GM19023 (cell line): ENCODE results near the gene LDLRAD4.

Experiments used
- ATAC-seq: cut with Tn5 transposase; IDR thresholded peaks from one replicate; pipeline ENCODE4 v1.9.1; 2021; ENCODE audit warnings: mild to moderate bottlenecking, moderate library complexity; ENCODE audit not compliant: unreplicated experiment

LDLRAD4 gene

GRCh38 chr18:13524811-13525210, 306.3 kb downstream of the LDLRAD4 start:
- no peak for ATAC-seq

GRCh38 chr18:13525381-13526029, 306.9 kb downstream of the LDLRAD4 start:
- no peak for ATAC-seq

DNA sequence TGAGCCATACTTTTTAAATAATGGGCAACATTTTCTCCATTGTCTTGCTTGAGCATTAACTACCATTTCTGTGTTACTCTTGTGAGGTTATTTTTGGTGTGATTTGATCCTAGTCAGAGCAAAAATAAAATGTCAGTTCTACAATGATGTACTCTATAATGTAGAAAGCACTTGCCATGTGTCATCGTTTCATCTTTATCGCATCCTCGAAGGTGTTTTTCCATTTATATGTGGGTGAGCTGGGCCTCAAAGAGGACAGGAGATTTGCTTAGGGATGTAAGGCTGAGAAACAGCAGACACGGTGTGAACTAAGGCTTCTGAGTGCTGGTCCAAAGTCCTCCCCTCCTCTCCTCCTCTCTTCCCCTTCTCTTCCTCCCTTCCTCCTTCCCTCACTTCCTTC, 308.0 kb downstream of the LDLRAD4 start:
- no peak for ATAC-seq

- no peak for ATAC-seq
Observed at GRCh38 chr18:13527256-13527655, 308.7 kb downstream of the LDLRAD4 start.

DNA sequence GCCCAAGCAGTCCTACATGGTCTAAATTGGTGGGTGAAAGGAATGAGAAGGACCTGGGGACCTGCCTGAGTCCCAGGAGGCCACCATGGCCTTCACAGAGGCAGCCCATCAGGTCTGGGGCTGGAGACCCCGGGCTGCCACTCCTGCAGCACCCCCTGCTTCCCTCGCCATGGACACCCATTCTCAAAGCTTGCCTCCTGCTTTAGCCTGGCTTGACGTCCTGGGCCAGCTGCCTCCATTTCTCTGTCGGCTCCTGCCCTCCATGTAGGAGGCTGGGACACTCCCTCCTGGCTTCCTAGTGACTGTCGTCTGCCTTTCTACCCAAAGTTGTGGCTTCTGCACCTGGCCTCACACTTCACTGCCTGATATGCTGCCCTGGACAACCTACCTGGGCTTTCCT, 309.2 kb downstream of the LDLRAD4 start:
- no peak for ATAC-seq

DNA sequence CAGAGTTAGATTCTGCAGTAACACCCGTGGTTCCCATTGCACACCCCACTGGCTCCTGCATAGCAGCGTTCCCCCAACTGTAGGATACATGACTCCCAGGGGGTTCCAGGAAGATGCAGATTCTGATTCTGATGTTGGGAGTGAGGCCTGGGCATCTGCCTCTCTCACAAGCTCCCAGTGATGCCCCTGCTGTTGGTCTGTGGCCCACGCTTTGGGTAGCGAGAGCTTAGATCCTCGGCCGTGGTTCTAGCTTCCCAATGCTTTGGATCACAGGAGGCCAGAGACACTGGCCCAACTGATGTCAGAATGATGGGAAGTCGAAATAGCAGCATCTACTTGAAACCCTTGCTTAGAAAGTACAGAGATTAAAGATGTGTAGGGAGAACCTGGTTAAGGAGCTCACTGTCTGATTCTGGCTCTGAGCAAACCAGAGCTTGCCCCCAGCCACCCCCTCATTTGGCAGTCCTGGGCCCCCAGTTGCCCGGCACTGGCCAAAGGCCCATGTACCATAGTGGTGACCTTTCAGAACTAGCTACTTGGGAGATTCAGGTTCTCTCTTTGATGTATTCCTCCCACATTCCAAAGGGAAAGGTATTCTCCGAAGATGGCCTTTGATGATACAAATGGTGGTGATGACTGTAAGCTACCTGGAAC, 310.3 kb downstream of the LDLRAD4 start:
- ATAC-seq: no peak

DNA sequence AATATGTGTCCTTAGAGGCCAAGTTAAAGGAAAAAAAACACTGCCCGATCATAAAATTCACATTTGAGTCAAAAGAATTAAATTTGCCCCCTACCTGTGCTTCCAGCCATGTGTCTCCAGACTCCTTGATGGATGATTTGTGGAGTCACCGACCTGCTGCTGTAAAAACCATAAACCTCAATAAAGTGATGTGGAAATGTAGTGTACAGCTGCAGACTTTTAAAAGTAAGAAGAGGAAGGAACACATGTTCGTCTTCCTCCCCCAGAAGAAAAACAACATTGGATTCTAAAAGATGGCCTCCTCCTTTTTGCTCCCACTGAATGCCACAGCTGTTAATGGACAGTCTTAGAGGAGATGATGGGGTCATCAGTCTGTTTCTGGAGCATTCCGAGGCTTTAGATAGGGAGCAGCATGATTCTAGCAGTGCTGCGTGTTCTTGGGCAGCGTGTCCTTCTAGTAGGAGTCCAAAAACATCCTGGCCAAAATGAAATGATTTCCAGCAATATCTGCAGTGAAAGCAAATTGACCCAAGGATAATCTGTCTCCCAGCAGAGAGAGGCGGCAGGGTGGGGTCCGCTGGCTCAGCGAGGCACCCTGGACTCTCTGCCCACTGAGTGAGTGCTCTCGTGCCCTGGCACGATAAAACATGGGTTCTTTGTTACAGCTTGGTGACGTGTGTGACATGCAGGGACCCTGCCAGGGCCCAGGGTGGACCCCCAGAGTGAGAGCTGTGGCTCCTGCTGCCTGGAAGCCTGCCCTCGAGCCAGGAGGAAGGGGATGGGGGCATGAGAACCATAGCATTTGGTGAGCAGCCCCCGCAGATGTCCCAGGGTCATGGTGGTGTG, 311.7 kb downstream of the LDLRAD4 start:
- ATAC-seq: no peak

GRCh38 chr18:13530879-13531387, 312.4 kb downstream of the LDLRAD4 start:
- ATAC-seq: no peak

- ATAC-seq: no peak
Observed at GRCh38 chr18:13531681-13532325, 313.2 kb downstream of the LDLRAD4 start.

DNA sequence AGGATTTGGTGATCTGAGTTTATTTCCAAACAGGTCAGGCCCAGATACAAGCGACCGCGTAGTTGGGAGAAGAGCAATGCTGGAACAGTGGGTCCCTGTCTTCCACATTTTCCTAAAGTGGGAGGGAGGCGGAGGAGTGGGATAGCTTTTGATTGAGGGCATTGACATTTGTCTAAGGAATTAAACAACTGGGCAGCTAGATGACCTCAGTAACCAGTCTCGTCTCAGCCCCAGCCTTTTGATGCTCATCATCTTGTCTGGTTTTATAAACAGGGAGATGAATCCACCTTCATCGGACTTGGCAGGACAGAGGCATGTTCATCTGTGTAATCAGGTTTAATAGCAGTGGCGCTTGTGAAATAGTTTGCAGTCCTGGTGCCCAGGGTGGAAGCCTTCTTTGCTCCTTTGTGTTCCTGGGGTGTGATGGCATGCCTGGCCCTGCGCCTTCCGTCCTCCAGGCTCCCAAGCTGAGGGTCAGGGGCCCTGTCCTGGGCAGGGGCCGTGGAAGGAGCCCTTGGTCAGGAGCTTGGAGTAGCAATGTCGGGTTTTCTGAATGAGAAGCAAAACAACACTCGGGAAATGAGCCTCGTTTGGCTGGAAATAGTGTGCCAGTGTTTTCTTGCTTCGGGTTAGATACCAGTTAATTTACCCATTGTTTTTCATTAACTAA, 314.0 kb downstream of the LDLRAD4 start:
- ATAC-seq: no peak

DNA sequence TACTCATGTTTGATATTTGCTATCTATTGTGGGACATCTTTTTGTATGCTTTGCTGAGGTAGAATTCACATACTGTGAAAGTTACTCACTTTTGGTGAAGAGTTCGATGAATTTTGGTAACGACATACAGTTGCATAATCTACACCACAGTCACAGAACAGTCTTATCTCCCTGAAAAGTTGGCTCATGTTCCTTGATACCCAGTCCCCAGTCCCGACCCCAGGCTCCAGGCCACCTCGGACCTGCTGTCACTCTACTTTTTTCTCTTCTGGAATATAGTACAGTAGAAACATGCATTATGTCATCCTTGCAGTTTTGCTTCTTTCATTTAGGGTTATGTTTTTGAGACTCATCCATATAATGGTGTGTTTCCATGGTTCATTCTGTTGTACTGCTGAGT, 316.1 kb downstream of the LDLRAD4 start:
- ATAC-seq: no peak

GRCh38 chr18:13536578-13536977, 318.0 kb downstream of the LDLRAD4 start:
- no peak for ATAC-seq

DNA sequence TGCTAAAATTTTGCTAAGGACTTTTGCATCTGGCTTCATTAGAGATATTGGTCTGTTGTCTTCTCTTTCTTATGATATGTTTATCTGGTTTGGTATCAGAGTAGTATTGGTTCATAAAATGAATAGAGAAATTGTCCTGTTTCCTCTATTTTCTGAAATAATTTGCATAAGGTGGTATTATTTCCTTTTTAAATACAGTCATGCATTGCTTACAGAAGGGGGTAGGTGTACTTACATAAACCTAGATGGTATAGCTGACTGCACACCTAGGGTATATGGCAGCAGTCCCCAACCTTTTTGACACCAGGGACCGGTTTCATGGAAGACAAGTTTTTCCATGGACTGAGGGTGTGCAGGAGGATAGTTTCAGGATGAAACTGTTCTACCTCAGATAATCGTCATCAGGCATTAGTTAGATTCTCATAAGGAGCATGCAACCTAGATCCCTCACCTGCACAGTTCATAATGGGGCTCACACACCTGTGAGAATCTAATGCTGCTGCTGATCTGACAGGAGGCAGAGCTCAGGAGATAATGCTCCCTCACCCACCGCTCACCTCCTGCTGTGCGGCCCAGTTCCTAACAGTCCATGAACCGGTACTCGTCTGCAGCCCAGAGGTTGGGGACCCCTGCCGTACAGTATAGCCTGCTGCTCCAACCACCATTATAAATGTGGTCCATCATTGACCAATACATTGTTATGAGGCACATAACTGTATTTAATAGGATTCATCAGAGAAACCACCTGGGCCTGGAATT, 318.6 kb downstream of the LDLRAD4 start:
- no peak for ATAC-seq

- ATAC-seq: no peak
Observed at GRCh38 chr18:13538630-13539029, 320.1 kb downstream of the LDLRAD4 start.

GRCh38 chr18:13539050-13539449, 320.5 kb downstream of the LDLRAD4 start:
- no peak for ATAC-seq

DNA sequence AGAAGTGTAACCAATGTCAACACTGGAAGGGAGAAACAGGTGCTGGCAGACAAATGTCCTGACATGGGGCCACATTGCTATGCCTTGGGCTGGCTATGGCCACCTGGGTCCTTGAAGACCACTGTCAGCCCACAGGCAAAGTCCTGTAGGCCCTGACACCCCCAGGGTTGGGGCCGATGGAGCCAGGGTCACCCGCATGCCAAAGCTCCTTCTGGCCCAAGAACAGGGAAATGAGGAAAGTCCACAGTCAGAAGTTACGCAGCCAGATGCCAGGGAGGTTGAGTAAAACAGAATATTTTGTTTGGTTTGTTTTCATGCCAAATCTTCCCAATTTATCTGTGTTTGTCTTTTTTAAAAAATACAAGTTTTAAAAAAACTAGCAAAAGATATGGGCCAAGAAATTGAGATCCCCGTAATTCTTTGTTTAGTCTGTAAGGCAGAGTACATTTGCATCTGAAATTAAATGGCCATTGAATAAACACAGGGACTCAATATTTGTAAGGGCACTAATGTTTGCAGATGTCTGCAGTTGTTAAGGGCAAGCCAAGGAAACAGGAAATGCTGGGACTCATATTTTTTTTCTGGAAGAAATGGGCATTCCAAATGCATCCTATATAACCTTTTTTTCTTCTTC, 321.4 kb downstream of the LDLRAD4 start:
- no peak for ATAC-seq

DNA sequence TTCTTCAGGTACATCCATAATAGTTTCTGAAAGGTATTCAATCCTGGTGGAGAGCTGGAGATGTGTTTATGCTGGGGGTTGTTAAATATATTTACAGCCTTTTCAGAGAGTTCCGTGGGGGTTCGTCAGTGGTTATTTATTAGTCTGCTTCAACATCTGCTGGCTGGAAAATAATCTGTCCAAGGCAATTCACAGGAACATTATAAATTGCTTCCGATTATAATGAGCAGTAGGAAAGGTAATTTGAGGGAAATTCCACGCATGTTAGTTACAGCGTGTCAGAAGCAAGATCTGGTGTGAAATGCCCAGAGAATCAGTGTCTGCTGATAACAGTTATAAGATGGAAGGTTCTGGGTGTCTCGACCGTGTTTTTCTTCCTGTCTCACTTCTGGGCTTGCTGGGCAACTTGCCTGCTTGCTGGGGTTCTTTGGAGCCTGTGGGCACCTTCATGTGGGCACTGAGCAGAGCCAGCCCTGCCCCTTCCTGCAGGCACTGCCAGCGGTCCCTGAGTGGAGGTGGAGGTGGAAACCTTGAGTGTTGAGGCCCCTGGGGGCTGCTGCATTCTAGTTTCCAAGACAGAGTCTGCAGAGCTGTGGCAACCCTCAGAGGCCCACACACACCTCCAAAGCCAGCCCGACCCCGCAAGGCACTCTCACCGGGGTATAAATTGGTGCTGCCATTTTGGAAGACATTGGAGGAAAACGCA, 322.1 kb downstream of the LDLRAD4 start:
- ATAC-seq: no peak

GRCh38 chr18:13541621-13542519, 323.3 kb downstream of the LDLRAD4 start:
- ATAC-seq: no peak
